Adipocyte (in vitro differentiated cells): ENCODE data around the gene MILR1.
A peak's percentile ranks its signal among the peaks of the same experiment; 100 is the strongest.

ENCODE experiments used
- DNase-seq: peaks from one replicate; pipeline ENCODE4 v3.0.0-alpha.2; 2015; ENCODE audit warnings: low read depth
- H3K27me3 ChIP-seq: replicated peaks from 2 replicates; pipeline ENCODE4 v1.7.0; 2013; ENCODE audit warnings: mild to moderate bottlenecking, low read length, moderate library complexity; ENCODE audit not compliant: control insufficient read depth, insufficient read depth
- H3K36me3 ChIP-seq: 2 replicates; pipeline ENCODE4 v1.7.0; 2013; ENCODE audit warnings: low read length, mild to moderate bottlenecking, moderate library complexity; ENCODE audit not compliant: control insufficient read depth, insufficient read depth, severe bottlenecking
- H3K4me1 ChIP-seq: 2 replicates; pipeline ENCODE4 v1.7.0; 2013; ENCODE audit warnings: mild to moderate bottlenecking, low read length, moderate library complexity; ENCODE audit not compliant: control insufficient read depth, insufficient read depth
- H3K4me3 ChIP-seq: 2 replicates; pipeline ENCODE4 v1.7.0; 2013; ENCODE audit warnings: mild to moderate bottlenecking, low read length, moderate library complexity
- H3K9ac ChIP-seq: 2 replicates; pipeline ENCODE4 v1.7.0; 2013; ENCODE audit warnings: mild to moderate bottlenecking, low read length, moderate library complexity
- H3K9me3 ChIP-seq: 2 replicates; pipeline ENCODE4 v1.7.0; 2013; ENCODE audit warnings: mild to moderate bottlenecking, low read length, moderate library complexity; ENCODE audit not compliant: control insufficient read depth

MILR1 gene

DNA sequence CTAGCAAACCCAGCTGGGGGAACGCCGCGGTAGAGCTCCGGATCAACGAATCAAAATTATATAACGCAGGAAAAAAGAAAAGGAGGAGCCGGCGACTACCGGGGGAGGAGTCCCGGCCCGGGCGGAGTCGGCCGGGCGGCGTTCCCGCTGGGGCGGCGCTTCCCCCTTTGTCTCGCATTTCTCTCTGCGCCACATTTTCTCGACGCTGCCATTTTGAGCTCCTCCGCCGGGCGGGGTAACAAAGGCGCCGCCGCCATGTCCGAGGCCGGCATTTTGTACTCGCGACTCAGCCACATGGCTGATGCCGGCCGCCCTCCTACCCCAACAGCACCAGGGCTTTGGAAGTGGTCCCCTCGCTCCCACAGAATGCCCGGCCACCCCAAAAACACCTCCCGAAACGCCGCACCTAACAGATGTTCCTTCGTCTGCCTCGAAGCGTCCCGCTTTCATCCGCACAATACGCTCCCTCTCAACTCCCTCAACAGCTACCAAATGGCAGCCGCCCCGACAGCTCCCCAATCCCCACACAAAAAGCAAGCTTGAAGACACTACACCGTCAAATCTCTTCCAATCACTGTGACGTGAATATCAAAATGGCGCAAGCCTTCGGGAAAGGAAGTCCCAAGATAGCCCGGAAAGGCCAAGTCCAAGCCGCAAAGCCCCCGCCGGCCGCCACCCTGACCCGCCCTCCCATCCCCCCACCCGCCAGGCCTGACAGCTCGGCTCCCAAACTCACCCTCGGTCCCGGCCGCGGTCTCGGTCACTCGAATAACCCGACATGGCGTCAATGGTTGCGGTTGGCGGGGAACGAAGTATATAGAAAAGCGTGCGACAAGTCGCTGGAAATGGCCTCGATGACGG lies 56.7 kb downstream of the MILR1 start:
- H3K4me3 ChIP-seq, result peak overlapping the region; percentile 93
- H3K9me3 ChIP-seq, result no peaks in the 10 kb centered on the region
- no peaks in the 10 kb centered on the region for H3K27me3 ChIP-seq
- peak; percentile 86 for DNase-seq
- H3K36me3 ChIP-seq, result peaks cover 57% of the 10 kb centered on the region
- peak overlapping the region; percentile 100 for H3K9ac ChIP-seq
- peaks cover 47% of the 10 kb centered on the region for H3K4me1 ChIP-seq

GRCh38 chr17:64506201-64506575 lies 57.3 kb downstream of the MILR1 start, which contains the start of gene DDX5:
Gene DDX5 (minus strand): TSS chr17:64506289. CDS start chr17:64506119, 170 bp downstream.
- Histone ChIP-seq H3K36me3 (peaks cover 55% of the 10 kb centered on the region), H3K4me3 (peak within 1 kb of the TSS; percentile 93), H3K4me1 (peaks cover 41% of the 10 kb centered on the region), H3K27me3 (no peaks in the 10 kb centered on the region), H3K9ac (peak within 1 kb of the TSS; percentile 100), H3K9me3 (no peaks in the 10 kb centered on the region)
- peak; percentile 97 for DNase-seq

- Histone ChIP-seq H3K9ac (peak within 1 kb of the TSS; percentile 100), H3K36me3 (peaks cover 55% of the 10 kb centered on the region), H3K9me3 (no peaks in the 10 kb centered on the region), H3K27me3 (no peaks in the 10 kb centered on the region), H3K4me3 (peak within 1 kb of the TSS; percentile 93), H3K4me1 (peaks cover 34% of the 10 kb centered on the region)
- DNase-seq, result peak; percentile 98
Observed at GRCh38 chr17:64506576-64507412, 57.9 kb downstream of the MILR1 start, which contains the start of gene CEP95. Gene CEP95 (plus strand): TSS chr17:64506977. CDS start chr17:64507098, 121 bp downstream.

- Histone ChIP-seq H3K9ac (peak overlapping the region; percentile 100), H3K4me1 (peaks cover 28% of the 10 kb centered on the region), H3K36me3 (peaks cover 55% of the 10 kb centered on the region), H3K9me3 (no peaks in the 10 kb centered on the region), H3K27me3 (no peaks in the 10 kb centered on the region), H3K4me3 (peak overlapping the region; percentile 93)
- peak; percentile 90 for DNase-seq
Observed at GRCh38 chr17:64507413-64507782, 58.5 kb downstream of the MILR1 start.

GRCh38 chr17:64508683-64509082 lies 59.8 kb downstream of the MILR1 start:
- no peak for DNase-seq
- H3K27me3 ChIP-seq, result no peaks in the 10 kb centered on the region
- H3K4me1 ChIP-seq, result peaks cover 16% of the 10 kb centered on the region
- peaks cover 55% of the 10 kb centered on the region for H3K36me3 ChIP-seq
- H3K9me3 ChIP-seq, result no peaks in the 10 kb centered on the region
- peak overlapping the region; percentile 93 for H3K4me3 ChIP-seq
- peak overlapping the region; percentile 100 for H3K9ac ChIP-seq

DNA sequence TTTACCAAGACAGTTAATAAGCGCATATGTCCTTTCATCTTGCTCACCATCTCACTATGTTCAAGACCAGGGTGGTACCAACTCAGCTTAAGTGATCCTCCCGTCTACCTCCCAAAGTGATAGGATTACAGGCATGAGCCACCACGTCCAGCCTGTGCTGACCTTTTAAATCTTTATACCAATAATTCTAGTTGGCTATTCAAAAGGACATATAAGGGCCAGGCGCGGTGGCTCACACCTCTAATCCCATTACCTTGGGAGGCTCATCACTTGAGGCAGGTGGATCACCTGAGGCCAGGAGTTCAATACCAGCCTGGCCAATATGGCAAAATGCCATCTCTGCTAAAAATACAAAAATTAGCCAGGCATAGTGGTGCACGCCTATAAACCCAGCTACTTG lies 60.3 kb downstream of the MILR1 start:
- Histone ChIP-seq H3K36me3 (peaks cover 55% of the 10 kb centered on the region), H3K4me1 (peaks cover 11% of the 10 kb centered on the region), H3K27me3 (no peaks in the 10 kb centered on the region), H3K9ac (peak overlapping the region; percentile 29), H3K9me3 (no peaks in the 10 kb centered on the region), H3K4me3 (no peak overlapping the region)
- no peak for DNase-seq

GRCh38 chr17:64515419-64515818 lies 66.5 kb downstream of the MILR1 start:
- DNase-seq, result no peak
- Histone ChIP-seq H3K27me3 (no peaks in the 10 kb centered on the region), H3K4me1 (peaks cover 7% of the 10 kb centered on the region), H3K36me3 (peaks cover 87% of the 10 kb centered on the region), H3K9me3 (no peaks in the 10 kb centered on the region), H3K9ac (no peak overlapping the region), H3K4me3 (no peak overlapping the region)

GRCh38 chr17:64515829-64516228 lies 66.9 kb downstream of the MILR1 start:
- Histone ChIP-seq H3K4me3 (no peak overlapping the region), H3K9ac (no peak overlapping the region), H3K4me1 (peaks cover 10% of the 10 kb centered on the region), H3K27me3 (no peaks in the 10 kb centered on the region), H3K36me3 (peaks cover 87% of the 10 kb centered on the region), H3K9me3 (no peaks in the 10 kb centered on the region)
- no peak for DNase-seq
